Spinal cord (tissue), 10 donors: ENCODE data around the gene NUP210. TPM values are rescaled to one million over a fixed set of nuclear protein-coding genes. Genes with fewer than 3 reads are reported as not detected.

Experiments used
- DNase-seq, 6 donors: peaks; one replicate each; pipeline versions ENCODE4 v3.0.0 to v3.0.0-alpha.2; 2013 to 2015; ENCODE audit warnings: low spot score in 6 of 6, low read depth in 4 of 6
- H3K27ac ChIP-seq: one replicate; pipeline ENCODE4 v1.5.1; 2013; ENCODE audit warnings: low read depth, low read length, control low read depth
- H3K27me3 ChIP-seq: one replicate; pipeline ENCODE4 v1.6.1; 2013; ENCODE audit warnings: low read length; ENCODE audit not compliant: control insufficient read depth, insufficient read depth
- H3K36me3 ChIP-seq: one replicate; pipeline ENCODE4 v1.6.1; 2013; ENCODE audit warnings: low read length; ENCODE audit not compliant: control insufficient read depth, insufficient read depth
- H3K4me1 ChIP-seq: one replicate; pipeline ENCODE4 v1.6.1; 2013; ENCODE audit warnings: low read length; ENCODE audit not compliant: control insufficient read depth, insufficient read depth
- H3K4me3 ChIP-seq: one replicate; pipeline ENCODE4 v1.5.1; 2013; ENCODE audit warnings: low read depth, low read length, control low read depth
- H3K9me3 ChIP-seq: one replicate; pipeline ENCODE4 v1.6.1; 2013; ENCODE audit warnings: low read length; ENCODE audit not compliant: control insufficient read depth, insufficient read depth
- WGBS: methylation state at CpG from one replicate; pipeline ENCODE4 v1.1.5; 2013; ENCODE audit warnings: missing lambda C conversion rate; ENCODE audit not compliant: insufficient coverage; 5-methylcytosine and 5-hydroxymethylcytosine counted together
- polyA plus RNA-seq, 2 donors: library from polyadenylated mRNA; unstranded; fragments of 120-200 nt; gene quantifications; one replicate each; pipeline ENCODE4 v1.2.1, GENCODE V29; 2013; ENCODE audit not compliant: insufficient read length in 2 of 2
- total RNA-seq, 2 donors: library from RNA; depleted of rRNA in 1 of 2; stranded (reverse); fragments of 120-200 nt in 1 of 2; fragments of >200 nt in 1 of 2; gene quantifications; one replicate each; pipeline versions ENCODE4 v1.2.3 to v1.2.4, GENCODE V29; 2013 to 2014
- donor health status: healthy.

The NUP210 gene
- total and polyA plus RNA-seq, 4 donors: 9.6 to 19.2 (median 13.1) TPM

- Histone ChIP-seq H3K36me3 (peaks cover 82% of the 10 kb centered on the region), H3K27me3 (no peaks in the 10 kb centered on the region), H3K4me3 (no peak overlapping the region), H3K27ac (no peak overlapping the region), H3K4me1 (no peaks in the 10 kb centered on the region), H3K9me3 (no peaks in the 10 kb centered on the region)
- 96% methylated on average over 7 of the region's 7 CpGs for WGBS
- no peak for DNase-seq
Measured at GRCh38 chr3:13358643-13359042, 61.5 kb downstream of the NUP210 start.

GRCh38 chr3:13358051-13358450 lies 62.1 kb downstream of the NUP210 start:
- no peak for DNase-seq
- H3K9me3 ChIP-seq: no peaks in the 10 kb centered on the region
- whole genome bisulfite sequencing: 98% methylated on average over 14 of the region's 18 CpGs
- peaks cover 88% of the 10 kb centered on the region for H3K36me3 ChIP-seq
- no peak overlapping the region for H3K4me3 ChIP-seq
- no peaks in the 10 kb centered on the region for H3K4me1 ChIP-seq
- H3K27ac ChIP-seq: no peak overlapping the region
- H3K27me3 ChIP-seq: no peaks in the 10 kb centered on the region

DNA sequence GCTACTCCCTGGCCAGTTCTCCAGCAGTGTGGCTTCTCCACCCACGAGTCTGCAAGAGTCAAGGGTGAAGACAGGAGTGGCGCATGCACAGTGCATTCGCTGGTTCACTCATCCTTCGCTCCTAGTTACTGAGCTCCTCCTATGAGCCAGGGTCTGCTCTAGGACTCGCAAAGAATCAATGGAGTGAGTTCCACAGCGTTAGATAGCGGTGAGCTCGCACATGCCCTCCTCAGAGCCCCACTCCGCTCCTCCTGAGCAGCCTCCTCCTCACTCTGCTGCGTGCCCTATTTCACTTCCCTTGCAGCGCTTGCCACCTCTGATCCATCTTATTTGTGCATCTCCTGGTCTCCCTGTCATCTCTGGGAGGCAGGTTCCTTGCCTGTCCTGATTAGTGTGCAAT lies 63.0 kb downstream of the NUP210 start:
- no peaks in the 10 kb centered on the region for H3K27me3 ChIP-seq
- H3K4me1 ChIP-seq: peaks cover 3% of the 10 kb centered on the region
- H3K4me3 ChIP-seq: no peak overlapping the region
- peaks cover 93% of the 10 kb centered on the region for H3K36me3 ChIP-seq
- no peak overlapping the region for H3K27ac ChIP-seq
- 88% methylated on average over 11 of the region's 11 CpGs for WGBS
- H3K9me3 ChIP-seq: no peaks in the 10 kb centered on the region
- no peak for DNase-seq

DNA sequence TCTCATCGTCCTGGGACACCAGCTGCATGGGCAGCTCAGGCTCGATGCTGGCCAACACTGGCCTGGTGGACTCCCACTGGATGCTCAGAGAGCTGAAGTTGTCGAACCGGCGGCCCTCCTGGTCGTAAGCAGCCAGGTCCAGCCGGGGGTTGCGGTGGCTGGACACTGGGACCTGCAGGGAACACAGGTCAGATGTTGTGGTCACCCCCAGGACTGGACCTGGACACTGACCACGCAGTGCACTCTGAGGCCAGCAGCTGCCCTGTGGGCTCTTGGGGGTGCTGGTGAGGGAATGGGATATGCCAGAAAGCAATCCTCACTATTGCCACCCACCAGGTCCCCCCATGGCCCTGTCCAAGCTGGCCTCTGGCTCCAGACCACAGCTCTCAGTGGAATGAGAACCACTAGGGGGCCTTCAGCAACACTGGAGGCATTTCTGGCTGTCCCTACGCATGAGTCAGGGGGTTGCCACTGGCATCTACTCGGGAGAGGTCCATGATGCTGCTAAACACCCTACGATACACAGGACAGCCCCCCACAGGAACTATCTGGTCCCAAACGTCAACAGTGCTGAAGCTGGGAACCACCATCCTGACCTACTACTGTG lies 66.1 kb downstream of the NUP210 start:
- WGBS: 84% methylated on average over 13 of the region's 13 CpGs
- H3K27me3 ChIP-seq: no peaks in the 10 kb centered on the region
- H3K9me3 ChIP-seq: no peaks in the 10 kb centered on the region
- H3K4me1 ChIP-seq: peaks cover 10% of the 10 kb centered on the region
- no peak for DNase-seq
- no peak overlapping the region for H3K4me3 ChIP-seq
- no peak overlapping the region for H3K27ac ChIP-seq
- H3K36me3 ChIP-seq: peaks cover 78% of the 10 kb centered on the region

DNA sequence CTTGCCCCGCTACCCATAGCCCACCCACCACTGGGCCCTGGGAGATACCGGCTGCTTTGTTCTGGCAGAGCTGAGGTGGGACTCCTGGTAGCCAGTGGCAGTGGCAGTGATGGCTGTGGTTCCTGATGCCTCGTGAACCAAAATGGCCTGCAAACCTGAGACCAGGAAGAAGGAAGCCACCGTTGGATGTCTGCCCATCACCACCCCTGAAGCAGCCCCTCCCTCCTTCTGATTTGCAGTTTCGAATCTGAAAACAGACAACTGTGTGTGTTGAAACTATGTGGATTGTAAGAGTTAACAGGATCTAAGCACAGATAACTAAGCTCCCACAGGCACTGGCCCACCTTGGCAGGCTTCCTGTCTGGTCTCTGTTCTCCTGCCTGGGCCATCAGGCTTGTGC lies 66.6 kb downstream of the NUP210 start:
- Histone ChIP-seq H3K4me3 (no peak overlapping the region), H3K36me3 (peaks cover 72% of the 10 kb centered on the region), H3K27me3 (no peaks in the 10 kb centered on the region), H3K9me3 (no peaks in the 10 kb centered on the region), H3K27ac (no peak overlapping the region), H3K4me1 (peaks cover 15% of the 10 kb centered on the region)
- 93% methylated on average over 3 of the region's 5 CpGs for WGBS
- no peak for DNase-seq

GRCh38 chr3:13352621-13353131 lies 67.4 kb downstream of the NUP210 start:
- H3K36me3 ChIP-seq: peaks cover 68% of the 10 kb centered on the region
- no peak overlapping the region for H3K27ac ChIP-seq
- no peaks in the 10 kb centered on the region for H3K27me3 ChIP-seq
- DNase-seq: no peak
- no peaks in the 10 kb centered on the region for H3K9me3 ChIP-seq
- H3K4me1 ChIP-seq: peaks cover 23% of the 10 kb centered on the region
- 75% methylated on average over 7 of the region's 7 CpGs for whole genome bisulfite sequencing
- H3K4me3 ChIP-seq: no peak overlapping the region

- H3K27me3 ChIP-seq: no peaks in the 10 kb centered on the region
- peaks cover 58% of the 10 kb centered on the region for H3K36me3 ChIP-seq
- H3K9me3 ChIP-seq: no peaks in the 10 kb centered on the region
- no CpG with 5 or more reads among the region's 3 CpGs for WGBS
- H3K4me1 ChIP-seq: peaks cover 41% of the 10 kb centered on the region
- no peak overlapping the region for H3K4me3 ChIP-seq
- DNase-seq: no peak
- peak overlapping the region; percentile 65 for H3K27ac ChIP-seq
Measured at GRCh38 chr3:13349823-13350222, 70.3 kb downstream of the NUP210 start.

DNA sequence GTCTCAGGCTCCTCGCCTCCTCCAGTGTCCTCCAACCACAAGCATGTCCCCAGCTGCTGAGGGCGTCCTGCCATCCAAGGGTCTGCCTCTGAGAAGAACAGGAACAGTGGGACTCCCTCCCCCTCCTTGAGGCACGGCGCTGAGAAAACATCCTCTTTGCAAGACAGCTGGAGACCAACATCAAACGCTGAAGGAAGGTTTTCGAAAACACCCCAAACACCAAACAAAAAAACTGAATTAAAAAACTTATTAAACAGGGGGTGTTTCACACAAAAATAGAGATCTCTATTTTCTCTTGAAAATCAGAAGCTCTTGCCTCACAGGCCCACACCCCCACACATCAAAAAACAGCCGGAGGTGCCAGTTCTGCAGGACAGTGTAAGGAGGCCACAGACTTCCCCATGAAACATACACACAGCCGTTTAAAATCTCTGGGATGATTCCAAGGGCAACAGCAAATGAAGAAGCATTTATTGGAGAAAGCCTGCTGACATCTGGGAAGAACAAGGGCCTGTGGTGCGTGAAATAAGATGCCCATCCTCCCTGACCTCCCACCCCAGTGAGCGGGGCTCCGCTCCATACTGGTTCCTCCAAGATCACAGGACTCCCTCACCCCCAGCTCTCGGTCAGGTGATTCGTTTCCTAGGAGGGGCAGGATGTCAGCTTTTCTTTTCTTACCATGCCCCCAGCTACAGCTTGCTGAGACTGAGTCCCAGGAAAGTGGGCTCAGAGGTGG lies 71.3 kb downstream of the NUP210 start:
- Histone ChIP-seq H3K4me3 (no peak overlapping the region), H3K27ac (peak overlapping the region; percentile 65), H3K27me3 (no peaks in the 10 kb centered on the region), H3K4me1 (peaks cover 41% of the 10 kb centered on the region), H3K9me3 (no peaks in the 10 kb centered on the region), H3K36me3 (peaks cover 51% of the 10 kb centered on the region)
- 23% methylated on average over 2 of the region's 13 CpGs for WGBS
- DNase-seq: peak in 4 of 6 donors; percentile 19 to 86 (median 44)

DNA sequence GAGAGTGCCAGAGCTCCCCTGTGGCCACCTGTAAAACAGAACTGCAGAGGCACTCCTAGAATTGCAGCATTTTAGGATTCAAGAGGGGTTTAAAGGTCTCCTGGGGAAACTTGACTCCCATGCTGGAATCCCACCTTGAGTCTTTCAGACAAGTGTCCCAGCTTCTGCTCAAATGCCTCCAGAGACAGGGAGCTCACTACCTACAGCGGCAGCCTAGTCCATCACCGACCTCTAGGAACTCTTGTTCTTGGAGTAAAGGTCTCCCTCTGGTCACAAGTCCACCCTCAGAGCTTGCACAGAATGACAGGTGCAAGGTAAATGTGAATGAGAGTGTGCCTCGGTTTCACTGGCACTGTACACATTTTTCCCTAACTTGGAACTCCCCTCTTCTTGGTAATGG lies 72.0 kb downstream of the NUP210 start:
- DNase-seq: no peak
- H3K36me3 ChIP-seq: peaks cover 49% of the 10 kb centered on the region
- WGBS: no CpG with 5 or more reads among the region's 3 CpGs
- no peak overlapping the region for H3K4me3 ChIP-seq
- no peaks in the 10 kb centered on the region for H3K9me3 ChIP-seq
- H3K27ac ChIP-seq: peak overlapping the region; percentile 53
- H3K4me1 ChIP-seq: peaks cover 41% of the 10 kb centered on the region
- no peaks in the 10 kb centered on the region for H3K27me3 ChIP-seq
